HepG2 (cell line): Measurements from ENCODE around the gene TMEM184C.

Experiments used
- CTCF ChIP-seq: sonication (generic); formaldehyde crosslinking; IDR thresholded peaks from 2 replicates; pipeline ENCODE4 v1.5.0; 2020; ENCODE audit warnings: mild to moderate bottlenecking, missing genetic modification reagents, moderate library complexity
- IRX3 ChIP-seq: sonication (generic); formaldehyde crosslinking; IDR thresholded peaks from 2 replicates; pipeline ENCODE4 v1.8.1; 2023; ENCODE audit warnings: mild to moderate bottlenecking, low read depth, missing genetic modification reagents, borderline replicate concordance
- KLF16 ChIP-seq, 2 experiments: sonication (generic) in 1 of 2; formaldehyde crosslinking in 1 of 2; IDR thresholded peaks; 2 replicates each; pipeline versions ENCODE4 v1.6.1 to v1.8.0; 2016 to 2023; ENCODE audit warnings: missing genetic modification reagents in 2 of 2, missing compliant biosample characterization in 1 of 2
- LRRFIP1 ChIP-seq: sonication (generic); formaldehyde crosslinking; conservative IDR thresholded peaks from 2 replicates; pipeline ENCODE4 v1.4.0; 2020; ENCODE audit warnings: missing genetic modification reagents
- MAFK ChIP-seq, 2 experiments: IDR thresholded peaks in 1 of 2; conservative IDR thresholded peaks in 1 of 2; 2 replicates each; pipeline ENCODE4 v1.6.1; 2011; ENCODE audit warnings: improper control_type of control experiment in 2 of 2, low read length in 2 of 2
- POLR2AphosphoS5 ChIP-seq: IDR thresholded peaks from 2 replicates; pipeline ENCODE4 v1.6.1; 2012; ENCODE audit warnings: low read depth, low read length
- RAD51 ChIP-seq: fragments of 450-650 bp; IDR thresholded peaks from 2 replicates; pipeline ENCODE4 v1.6.1; 2016; ENCODE audit warnings: borderline replicate concordance
- TCF7L2 ChIP-seq: IDR thresholded peaks from 2 replicates; pipeline ENCODE4 v1.6.1; 2011; ENCODE audit warnings: mild to moderate bottlenecking, low read depth, low read length, moderate library complexity
- TFDP1 ChIP-seq: IDR thresholded peaks from 2 replicates; pipeline ENCODE4 v1.6.1; 2016; ENCODE audit warnings: missing compliant biosample characterization, missing genetic modification reagents, borderline replicate concordance
- U2AF1 ChIP-seq: fragments of 200-400 bp; formaldehyde crosslinking; optimal IDR thresholded peaks from 2 replicates; pipeline ENCODE3; 2017; ENCODE audit warnings: mild to moderate bottlenecking, low read depth, low read length
- ZHX1 ChIP-seq: sonication (generic); formaldehyde crosslinking; IDR thresholded peaks from 2 replicates; pipeline ENCODE4 v1.8.1; 2022; ENCODE audit warnings: low read depth, mild to moderate bottlenecking, missing genetic modification reagents
- ZNF501 ChIP-seq: sonication (generic); formaldehyde crosslinking; IDR thresholded peaks from 2 replicates; pipeline ENCODE4 v1.5.1; 2020; ENCODE audit warnings: mild to moderate bottlenecking, moderate library complexity, missing genetic modification reagents
- ZNF576 ChIP-seq: sonication (generic); formaldehyde crosslinking; IDR thresholded peaks from 2 replicates; pipeline ENCODE4 v1.4.0; 2020; ENCODE audit warnings: mild to moderate bottlenecking, missing genetic modification reagents

GRCh38 chr4:147696866-147697265, 79.7 kb downstream of the TMEM184C start:
- TF ChIP-seq CTCF (CRISPR knock-in tag) (no peak), LRRFIP1 (no peak), TFDP1 (CRISPR knock-in tag) (no peak), ZNF501 (no peak), RAD51 (no peak), TCF7L2 (no peak), KLF16 (CRISPR knock-in tag; IDR thresholded peaks at IDR 0.05) (no peak), U2AF1 (no peak), IRX3 (CRISPR knock-in tag) (no peak), POLR2AphosphoS5 (no peak), MAFK (conservative IDR thresholded peaks at IDR 0.05 in 1 of 2, IDR thresholded peaks at IDR 0.05 in 1 of 2; ENCODE audit: low read length in 2 of 2) (no peak), ZNF576 (CRISPR knock-in tag) (no peak), ZHX1 (no peak)
